HG03039 (cell line): ENCODE results near the gene IL17C.
A peak's percentile ranks its signal among the peaks of the same experiment; 100 is the strongest.

Experiments used
- ATAC-seq: cut with Tn5 transposase; IDR thresholded peaks from one replicate; pipeline ENCODE4 v1.9.1; 2021; ENCODE audit warnings: mild to moderate bottlenecking, moderate library complexity; ENCODE audit not compliant: unreplicated experiment

Gene IL17C

GRCh38 chr16:88680554-88681083 lies 42.2 kb downstream of the IL17C start:
- no peak for ATAC-seq

GRCh38 chr16:88681084-88681680 lies 42.8 kb downstream of the IL17C start:
- ATAC-seq, result no peak

GRCh38 chr16:88681709-88682451 lies 43.5 kb downstream of the IL17C start:
- ATAC-seq, result peak; percentile 47

GRCh38 chr16:88684569-88685155 lies 46.3 kb downstream of the IL17C start:
- no peak for ATAC-seq

GRCh38 chr16:88685156-88686061 lies 47.0 kb downstream of the IL17C start:
- ATAC-seq, result no peak

GRCh38 chr16:88686062-88686438 lies 47.7 kb downstream of the IL17C start:
- ATAC-seq, result peak; percentile 14

GRCh38 chr16:88686439-88687253 lies 48.3 kb downstream of the IL17C start, which contains the start of gene SNAI3:
Gene SNAI3, minus strand, starts transcription at chr16:88686507. Its CDS starts 101 bp downstream, at chr16:88686406.
- peak; percentile 42 for ATAC-seq

GRCh38 chr16:88687254-88687576 lies 48.8 kb downstream of the IL17C start:
- no peak for ATAC-seq

- ATAC-seq, result no peak
Measured at GRCh38 chr16:88687676-88688012, 49.3 kb downstream of the IL17C start.

GRCh38 chr16:88688013-88688778 lies 49.8 kb downstream of the IL17C start:
- ATAC-seq, result no peak
